Esophagus muscularis mucosa (tissue), 4 donors: Measurements from ENCODE around the gene TPD52L1. TPM values are rescaled to one million over a fixed set of nuclear protein-coding genes. Genes with fewer than 3 reads are reported as not detected.

Experiments
- DNase-seq: peaks from one replicate; pipeline ENCODE4 v3.0.0-alpha.2; 2017; ENCODE audit errors: extremely low spot score
- H3K27ac ChIP-seq, 4 donors: fragments of 200-600 bp; sonication (generic); replicated peaks in 1 of 4; 1 replicate in 3 of 4; 2 replicates in 1 of 4; pipeline ENCODE4 v1.5.1; 2016 to 2019; ENCODE audit warnings: mild to moderate bottlenecking in 1 of 4
- H3K27me3 ChIP-seq, 4 donors: fragments of 200-600 bp; sonication (generic); one replicate each; pipeline versions ENCODE4 v1.5.1 to v1.6.0; 2016 to 2019
- H3K36me3 ChIP-seq, 4 donors: fragments of 200-600 bp; sonication (generic); one replicate each; pipeline ENCODE4 v1.5.1; 2016 to 2019
- H3K4me1 ChIP-seq, 4 donors: fragments of 200-600 bp; sonication (generic); one replicate each; pipeline ENCODE4 v1.5.1; 2016 to 2019
- H3K4me3 ChIP-seq, 4 donors: fragments of 200-600 bp; sonication (generic); 1 replicate in 2 of 4; 2 replicates in 2 of 4; pipeline ENCODE4 v1.5.1; 2016 to 2019; ENCODE audit warnings: mild to moderate bottlenecking in 4 of 4, moderate library complexity in 1 of 4
- H3K9me3 ChIP-seq, 4 donors: fragments of 200-600 bp; sonication (generic); 1 replicate in 3 of 4; 2 replicates in 1 of 4; pipeline ENCODE4 v1.5.1; 2016 to 2019
- EP300 ChIP-seq: sonication (generic); formaldehyde crosslinking; IDR thresholded peaks from one replicate; pipeline ENCODE4 v1.6.1; 2017; ENCODE audit warnings: antibody characterized with exemption
- POLR2A ChIP-seq: fragments of 450-650 bp; IDR thresholded peaks from one replicate; pipeline ENCODE4 v1.6.1; 2017; ENCODE audit warnings: antibody characterized with exemption, moderate library complexity, mild to moderate bottlenecking, low read depth
- POLR2AphosphoS5 ChIP-seq, 2 donors: sonication (generic); formaldehyde crosslinking; IDR thresholded peaks; one replicate each; pipeline ENCODE4 v1.6.1; 2017; ENCODE audit warnings: antibody characterized with exemption in 2 of 2
- WGBS: methylation state at CpG from one replicate; pipeline ENCODE4 v1.1.5; 2018; 5-methylcytosine and 5-hydroxymethylcytosine counted together
- intact Hi-C: fragments of 100-400 bp; cut with DNase I; formaldehyde crosslinking; loops from one replicate; pipeline ENCODE4 v1.15.1; 2023
- total RNA-seq, 4 donors: library from RNA; depleted of rRNA; stranded (reverse); fragments of >200 nt; gene quantifications; one replicate each; pipeline versions ENCODE4 v1.1.0 to v1.2.1, GENCODE V29; 2016
- TF ChIP-seq, protein P1 (sequence below), 3 experiments: fragments of 200-600 bp in 2 of 3; fragments of 450-650 bp in 1 of 3; sonication (generic) in 2 of 3; IDR thresholded peaks; one replicate each; pipeline ENCODE4 v1.5.1; 2017 to 2019; ENCODE audit warnings: antibody characterized with exemption in 3 of 3, mild to moderate bottlenecking in 2 of 3, moderate library complexity in 1 of 3

TPD52L1 gene
- total RNA-seq, 4 donors from 2014 or later = 18.7 to 46.4 (median 31.1) TPM

DNA sequence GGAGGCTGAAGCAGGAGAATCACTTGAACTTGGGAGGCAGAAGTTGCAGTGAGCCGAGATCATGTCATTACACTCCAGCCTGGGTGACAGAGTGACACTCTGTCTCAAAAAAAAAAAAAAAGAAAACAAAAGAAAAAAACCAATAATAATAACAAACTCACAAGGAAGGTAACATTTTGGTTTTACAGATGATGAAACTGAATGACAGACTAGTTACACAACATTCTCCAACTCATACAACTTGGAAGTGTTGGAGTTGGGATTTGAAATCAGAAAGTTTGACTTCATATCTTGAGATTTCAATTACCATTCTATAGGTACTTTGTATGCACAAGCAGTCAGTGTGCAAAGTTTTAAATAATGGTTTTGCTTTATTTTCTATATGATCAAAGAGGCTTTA lies 10.2 kb downstream of the TPD52L1 start:
- Histone ChIP-seq H3K36me3 (no peaks in the 10 kb centered on the region), H3K9me3 (no peaks in the 10 kb centered on the region), H3K27me3 (no peaks in the 10 kb centered on the region), H3K4me3 (no peak overlapping the region), H3K27ac (no peak overlapping the region), H3K4me1 (peaks cover 0 to under 1% (median 0%) of the 10 kb centered on the region in 4 donors)
- intact Hi-C loops = no loop called here
- TF ChIP-seq POLR2A (no peak), POLR2AphosphoS5 (IDR thresholded peaks at IDR 0.05) (no peak), EP300 (no peak)
- TF ChIP-seq, protein P1, sequence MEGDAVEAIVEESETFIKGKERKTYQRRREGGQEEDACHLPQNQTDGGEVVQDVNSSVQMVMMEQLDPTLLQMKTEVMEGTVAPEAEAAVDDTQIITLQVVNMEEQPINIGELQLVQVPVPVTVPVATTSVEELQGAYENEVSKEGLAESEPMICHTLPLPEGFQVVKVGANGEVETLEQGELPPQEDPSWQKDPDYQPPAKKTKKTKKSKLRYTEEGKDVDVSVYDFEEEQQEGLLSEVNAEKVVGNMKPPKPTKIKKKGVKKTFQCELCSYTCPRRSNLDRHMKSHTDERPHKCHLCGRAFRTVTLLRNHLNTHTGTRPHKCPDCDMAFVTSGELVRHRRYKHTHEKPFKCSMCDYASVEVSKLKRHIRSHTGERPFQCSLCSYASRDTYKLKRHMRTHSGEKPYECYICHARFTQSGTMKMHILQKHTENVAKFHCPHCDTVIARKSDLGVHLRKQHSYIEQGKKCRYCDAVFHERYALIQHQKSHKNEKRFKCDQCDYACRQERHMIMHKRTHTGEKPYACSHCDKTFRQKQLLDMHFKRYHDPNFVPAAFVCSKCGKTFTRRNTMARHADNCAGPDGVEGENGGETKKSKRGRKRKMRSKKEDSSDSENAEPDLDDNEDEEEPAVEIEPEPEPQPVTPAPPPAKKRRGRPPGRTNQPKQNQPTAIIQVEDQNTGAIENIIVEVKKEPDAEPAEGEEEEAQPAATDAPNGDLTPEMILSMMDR (IDR thresholded peaks at IDR 0.05) = no peak
- 90% methylated on average over 1 of the region's 1 CpG for WGBS
- no peak for DNase-seq

DNA sequence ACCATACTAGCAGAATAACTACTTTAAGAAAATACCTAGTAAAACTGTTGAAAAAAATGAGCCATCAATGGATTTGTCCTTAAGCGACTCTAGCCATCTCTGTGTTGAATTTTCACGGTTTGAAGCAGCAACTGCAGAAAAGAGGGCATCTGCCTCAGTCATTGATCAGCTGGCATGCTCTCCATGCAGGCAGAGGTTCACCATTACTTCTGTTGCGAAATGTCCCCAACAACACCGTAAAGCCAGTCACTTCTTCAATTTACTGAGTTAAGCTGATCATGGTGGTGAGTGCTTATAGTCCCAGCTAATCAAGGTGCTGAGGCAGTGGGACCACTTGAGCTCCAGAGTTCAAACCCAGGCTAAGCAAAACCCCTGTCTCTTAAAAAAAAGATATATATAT lies 11.1 kb downstream of the TPD52L1 start:
- no peak for DNase-seq
- Histone ChIP-seq H3K4me1 (peaks cover 0 to 9% (median 4%) of the 10 kb centered on the region in 4 donors), H3K36me3 (no peaks in the 10 kb centered on the region), H3K27me3 (no peaks in the 10 kb centered on the region), H3K9me3 (no peaks in the 10 kb centered on the region), H3K27ac (no peak overlapping the region), H3K4me3 (no peak overlapping the region)
- WGBS = 74% methylated on average over 4 of the region's 4 CpGs
- intact Hi-C loops = no loop called here
- TF ChIP-seq POLR2AphosphoS5 (IDR thresholded peaks at IDR 0.05) = no peak
- TF ChIP-seq EP300 = no peak
- TF ChIP-seq, protein P1 (IDR thresholded peaks at IDR 0.05) = no peak
- no peak for TF ChIP-seq POLR2A

- DNase-seq = no peak
- Histone ChIP-seq H3K4me3 (no peak overlapping the region), H3K36me3 (no peaks in the 10 kb centered on the region), H3K27ac (no peak overlapping the region), H3K27me3 (no peaks in the 10 kb centered on the region), H3K9me3 (no peaks in the 10 kb centered on the region), H3K4me1 (peaks cover 0 to 12% (median 4%) of the 10 kb centered on the region in 4 donors)
- intact Hi-C loops = no loop called here
- 72% methylated on average over 1 of the region's 1 CpG for WGBS
- TF ChIP-seq, protein P1 (IDR thresholded peaks at IDR 0.05) = no peak
- TF ChIP-seq EP300 (no peak), POLR2A (no peak), POLR2AphosphoS5 (IDR thresholded peaks at IDR 0.05) (no peak)
These were observed 11.7 kb downstream of the TPD52L1 start for GRCh38 chr6:125165256-125165655.

GRCh38 chr6:125165776-125166175 lies 12.2 kb downstream of the TPD52L1 start:
- intact Hi-C loops = no loop called here
- WGBS = 71% methylated on average over 4 of the region's 4 CpGs

GRCh38 chr6:125166711-125167110 lies 13.1 kb downstream of the TPD52L1 start:
- H3K36me3 ChIP-seq = no peaks in the 10 kb centered on the region
- no peaks in the 10 kb centered on the region for H3K9me3 ChIP-seq
- no peak for DNase-seq
- H3K4me1 ChIP-seq = peaks cover 0 to 12% (median 4%) of the 10 kb centered on the region in 4 donors
- no peak for TF ChIP-seq POLR2A
- TF ChIP-seq POLR2AphosphoS5 (IDR thresholded peaks at IDR 0.05) = no peak
- no peak for TF ChIP-seq EP300
- TF ChIP-seq, protein P1 (IDR thresholded peaks at IDR 0.05) = no peak
- WGBS = 80% methylated on average over 3 of the region's 3 CpGs
- intact Hi-C loops = no loop called here
- H3K27ac ChIP-seq = no peak overlapping the region
- H3K4me3 ChIP-seq = no peak overlapping the region
- no peaks in the 10 kb centered on the region for H3K27me3 ChIP-seq

More at GRCh38 chr6:125165776-125166175, 12.2 kb downstream of the TPD52L1 start:
- no peaks in the 10 kb centered on the region for H3K36me3 ChIP-seq
- H3K4me1 ChIP-seq = peaks cover 0 to 12% (median 4%) of the 10 kb centered on the region in 4 donors
- no peak for TF ChIP-seq POLR2A
- no peak for TF ChIP-seq EP300
- TF ChIP-seq POLR2AphosphoS5 (IDR thresholded peaks at IDR 0.05) = no peak
- DNase-seq = no peak
- H3K27me3 ChIP-seq = no peaks in the 10 kb centered on the region
- no peak overlapping the region for H3K27ac ChIP-seq
- H3K4me3 ChIP-seq = no peak overlapping the region
- no peaks in the 10 kb centered on the region for H3K9me3 ChIP-seq
